HepG2 (cell line): ENCODE measurements around the gene C10orf143. TPM values are rescaled to one million over a fixed set of nuclear protein-coding genes. Genes with fewer than 3 reads are reported as not detected.
A peak's percentile ranks its signal among the peaks of the same experiment; 100 is the strongest.

Experiments
- ARID2 ChIP-seq: sonication (generic); formaldehyde crosslinking; IDR thresholded peaks from 2 replicates; pipeline ENCODE4 v1.8.1; 2022; ENCODE audit warnings: mild to moderate bottlenecking, missing genetic modification reagents, borderline replicate concordance
- ARNTL ChIP-seq: sonication (generic); formaldehyde crosslinking; IDR thresholded peaks from 2 replicates; pipeline ENCODE4 v1.4.0; 2020; ENCODE audit warnings: mild to moderate bottlenecking, missing genetic modification reagents
- ATRX ChIP-seq: sonication (generic); formaldehyde crosslinking; IDR thresholded peaks from 2 replicates; pipeline ENCODE4 v1.4.0; 2020; ENCODE audit warnings: missing genetic modification reagents, borderline replicate concordance
- CREBL2 ChIP-seq: sonication (generic); formaldehyde crosslinking; IDR thresholded peaks from 2 replicates; pipeline ENCODE4 v1.8.1; 2023; ENCODE audit warnings: missing genetic modification reagents, mild to moderate bottlenecking, borderline replicate concordance
- DR1 ChIP-seq: sonication (generic); formaldehyde crosslinking; IDR thresholded peaks from 2 replicates; pipeline ENCODE4 v1.8.0; 2021; ENCODE audit warnings: mild to moderate bottlenecking, missing genetic modification reagents, inconsistent platforms
- ELF1 ChIP-seq: sonication (generic); formaldehyde crosslinking; IDR thresholded peaks from 2 replicates; pipeline ENCODE4 v1.4.0; 2020; ENCODE audit warnings: missing genetic modification reagents
- ETS1 ChIP-seq: sonication (generic); formaldehyde crosslinking; IDR thresholded peaks from 2 replicates; pipeline ENCODE4 v1.4.0; 2020; ENCODE audit warnings: missing genetic modification reagents
- HDAC1 ChIP-seq: sonication (generic); formaldehyde crosslinking; IDR thresholded peaks from 2 replicates; pipeline ENCODE4 v1.5.1; 2020; ENCODE audit warnings: mild to moderate bottlenecking, missing genetic modification reagents
- IRF9 ChIP-seq: sonication (generic); formaldehyde crosslinking; IDR thresholded peaks from 2 replicates; pipeline ENCODE4 v1.8.0; 2022; ENCODE audit warnings: missing genetic modification reagents, mild to moderate bottlenecking, borderline replicate concordance
- KDM1A ChIP-seq: IDR thresholded peaks from 2 replicates; pipeline ENCODE4 v1.6.1; 2016; ENCODE audit warnings: missing compliant biosample characterization
- LBX2 ChIP-seq: sonication (generic); formaldehyde crosslinking; IDR thresholded peaks from 2 replicates; pipeline ENCODE4 v1.5.0; 2020; ENCODE audit warnings: missing genetic modification reagents, mild to moderate bottlenecking, borderline replicate concordance
- MAX ChIP-seq: IDR thresholded peaks from 2 replicates; pipeline ENCODE4 v1.6.1; 2012; ENCODE audit warnings: inconsistent platforms
- NR3C1 ChIP-seq: sonication (generic); formaldehyde crosslinking; IDR thresholded peaks from 2 replicates; pipeline ENCODE4 v1.4.0; 2020; ENCODE audit warnings: missing genetic modification reagents
- POLR2AphosphoS5 ChIP-seq: IDR thresholded peaks from 2 replicates; pipeline ENCODE4 v1.6.1; 2012; ENCODE audit warnings: low read depth, low read length
- SNAPC5 ChIP-seq: sonication (generic); formaldehyde crosslinking; IDR thresholded peaks from 2 replicates; pipeline ENCODE4 v1.8.1; 2023; ENCODE audit warnings: mild to moderate bottlenecking, missing genetic modification reagents, borderline replicate concordance
- TEAD3 ChIP-seq: optimal IDR thresholded peaks from 2 replicates; pipeline ENCODE3; 2016; ENCODE audit warnings: borderline replicate concordance
- TOPORS ChIP-seq: sonication (generic); formaldehyde crosslinking; IDR thresholded peaks from 2 replicates; pipeline ENCODE4 v1.8.0; 2023; ENCODE audit warnings: mild to moderate bottlenecking, missing genetic modification reagents
- U2AF1 ChIP-seq: fragments of 200-400 bp; formaldehyde crosslinking; optimal IDR thresholded peaks from 2 replicates; pipeline ENCODE3; 2017; ENCODE audit warnings: mild to moderate bottlenecking, low read depth, low read length
- ZBTB46 ChIP-seq: sonication (generic); formaldehyde crosslinking; IDR thresholded peaks from 2 replicates; pipeline ENCODE4 v1.4.0; 2020; ENCODE audit warnings: mild to moderate bottlenecking, missing genetic modification reagents, borderline replicate concordance
- ZNF710 ChIP-seq: sonication (generic); formaldehyde crosslinking; IDR thresholded peaks from 2 replicates; pipeline ENCODE4 v1.5.0; 2020; ENCODE audit warnings: mild to moderate bottlenecking, missing genetic modification reagents, borderline replicate concordance
- polyA plus RNA-seq, 8 experiments: library from polyadenylated mRNA; depleted of rRNA in 3 of 8; stranded (reverse) in 7 of 8; unstranded in 1 of 8; fragments of >200 nt; fragmentation: Illumina TruSeq in 4 of 8; extraction: Trizol in 4 of 8; gene quantifications; 2 replicates each; pipeline versions ENCODE4 v1.2.1 to v1.2.3, GENCODE V29; 2011 to 2016; ENCODE audit warnings: low read depth in 4 of 8, missing spikeins in 1 of 8, mixed read lengths in 1 of 8; ENCODE audit not compliant: insufficient read depth in 1 of 8
- total RNA-seq, 5 experiments: library from RNA; depleted of rRNA; stranded (reverse); fragments of >200 nt; fragmentation: Illumina TruSeq; extraction: Trizol; gene quantifications; 2 replicates each; pipeline ENCODE4 v1.2.3, GENCODE V29; 2016; ENCODE audit warnings: low read depth in 1 of 5

The C10orf143 gene
- total and polyA plus RNA-seq, 2 of the 13 experiments (the other 11 are each of a cell fraction or from before 2014, with no cell fraction given), result 0.21 to 0.91 TPM

GRCh38 chr10:130110246-130111112 is at the start of gene C10orf143 (continued):
- no peak for TF ChIP-seq SNAPC5 (CRISPR knock-in tag)
- no peak for TF ChIP-seq TOPORS (CRISPR knock-in tag)
- TF ChIP-seq ETS1 (CRISPR knock-in tag), result peak; percentile 80; the same call in 1 of the 2 replicates
- peak; percentile 53; the same call in 1 of the 2 replicates for TF ChIP-seq MAX
- peak; percentile 88 for TF ChIP-seq DR1 (CRISPR knock-in tag)
- no peak for TF ChIP-seq ELF1 (CRISPR knock-in tag)
- TF ChIP-seq NR3C1, result no peak
- TF ChIP-seq ZNF710 (CRISPR knock-in tag), result peak; percentile 37; the same call in 1 of the 2 replicates
- TF ChIP-seq KDM1A (CRISPR knock-in tag), result no peak
- peak; percentile 89 for TF ChIP-seq HDAC1 (CRISPR knock-in tag)
- no peak for TF ChIP-seq ATRX (CRISPR knock-in tag)
- TF ChIP-seq ARID2 (CRISPR knock-in tag), result no peak
- no peak for TF ChIP-seq U2AF1
- peak; percentile 92 for TF ChIP-seq POLR2AphosphoS5
- no peak for TF ChIP-seq CREBL2 (CRISPR knock-in tag)
- peak; percentile 40 for TF ChIP-seq LBX2 (CRISPR knock-in tag)
- TF ChIP-seq IRF9 (CRISPR knock-in tag), result peak; percentile 59; the same call in 1 of the 2 replicates
- no peak for TF ChIP-seq TEAD3 (CRISPR knock-in tag)
- TF ChIP-seq ZBTB46 (CRISPR knock-in tag), result no peak
- TF ChIP-seq ARNTL, result peak; percentile 40
